HCT116 (cell line): ENCODE measurements around the gene VIPR2.

Experiments
- EGR1 ChIP-seq: IDR thresholded peaks from 2 replicates; pipeline ENCODE4 v1.6.1; 2012; ENCODE audit warnings: low read depth
- EZH2 ChIP-seq: fragments of 200-600 bp; sonication (generic); IDR thresholded peaks from 2 replicates; pipeline ENCODE4 v1.6.1; 2017; ENCODE audit warnings: antibody characterized with exemption, mixed run types
- JUND ChIP-seq: IDR thresholded peaks from 2 replicates; pipeline ENCODE4 v1.6.1; 2012
- POLR2A ChIP-seq: IDR thresholded peaks from 2 replicates; pipeline ENCODE4 v1.7.0; 2011; ENCODE audit warnings: borderline replicate concordance; ENCODE audit not compliant: insufficient read depth, insufficient read length; ENCODE audit errors: extremely low read depth
- REST ChIP-seq: IDR thresholded peaks from 2 replicates; pipeline ENCODE4 v1.6.1; 2012; ENCODE audit warnings: low read depth
- TF ChIP-seq, protein P1 (sequence below), 3 experiments: fragments of 200-600 bp in 1 of 3; sonication (generic) in 1 of 3; IDR thresholded peaks in 2 of 3; conservative IDR thresholded peaks in 1 of 3; 2 replicates each; pipeline ENCODE4 v1.5.1; 2012 to 2017; ENCODE audit warnings: low read depth in 2 of 3, low read length in 2 of 3, antibody characterized with exemption in 1 of 3, borderline replicate concordance in 1 of 3, control low read depth in 1 of 3, mild to moderate bottlenecking in 1 of 3, mixed read lengths in 1 of 3, mixed run types in 1 of 3, moderate library complexity in 1 of 3; ENCODE audit not compliant: insufficient read depth in 1 of 3

DNA sequence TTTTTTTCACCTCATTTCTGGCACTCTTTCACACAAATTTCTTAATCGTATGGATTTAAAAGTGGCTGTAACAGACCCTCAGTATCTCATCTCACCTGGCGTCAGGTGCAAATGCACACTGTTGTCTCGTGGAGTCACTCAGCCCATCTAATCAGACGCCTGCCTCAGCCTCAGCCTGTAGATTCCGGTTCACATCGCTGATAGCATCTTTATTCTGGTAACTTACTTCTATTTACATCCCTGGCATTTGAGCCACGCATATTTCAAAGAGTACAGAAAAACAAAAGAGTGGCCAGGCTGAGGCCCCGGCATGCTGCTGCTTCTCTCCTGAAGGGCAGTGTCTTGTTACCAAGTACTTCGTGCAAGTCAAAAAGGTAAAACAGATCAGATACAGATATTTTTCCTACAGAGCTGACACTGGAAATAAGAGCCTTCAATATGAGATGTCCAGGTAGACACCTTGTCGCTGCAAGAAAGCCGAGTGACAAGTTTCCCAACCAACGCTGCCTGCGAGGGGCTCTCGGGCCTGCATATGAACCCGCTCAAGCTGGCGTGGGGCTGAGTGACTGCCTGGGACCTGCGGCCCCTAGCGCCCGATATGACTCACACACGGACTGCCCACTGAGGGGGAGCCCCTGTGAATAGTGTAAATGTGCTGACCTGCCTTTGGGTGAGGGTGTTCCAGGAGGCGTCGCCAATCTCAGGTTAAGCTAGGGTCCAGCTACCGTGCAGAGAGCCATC, 4.3 kb downstream of the VIPR2 start:
- no peak for TF ChIP-seq EZH2
- TF ChIP-seq EGR1, result no peak
- TF ChIP-seq, protein P1, sequence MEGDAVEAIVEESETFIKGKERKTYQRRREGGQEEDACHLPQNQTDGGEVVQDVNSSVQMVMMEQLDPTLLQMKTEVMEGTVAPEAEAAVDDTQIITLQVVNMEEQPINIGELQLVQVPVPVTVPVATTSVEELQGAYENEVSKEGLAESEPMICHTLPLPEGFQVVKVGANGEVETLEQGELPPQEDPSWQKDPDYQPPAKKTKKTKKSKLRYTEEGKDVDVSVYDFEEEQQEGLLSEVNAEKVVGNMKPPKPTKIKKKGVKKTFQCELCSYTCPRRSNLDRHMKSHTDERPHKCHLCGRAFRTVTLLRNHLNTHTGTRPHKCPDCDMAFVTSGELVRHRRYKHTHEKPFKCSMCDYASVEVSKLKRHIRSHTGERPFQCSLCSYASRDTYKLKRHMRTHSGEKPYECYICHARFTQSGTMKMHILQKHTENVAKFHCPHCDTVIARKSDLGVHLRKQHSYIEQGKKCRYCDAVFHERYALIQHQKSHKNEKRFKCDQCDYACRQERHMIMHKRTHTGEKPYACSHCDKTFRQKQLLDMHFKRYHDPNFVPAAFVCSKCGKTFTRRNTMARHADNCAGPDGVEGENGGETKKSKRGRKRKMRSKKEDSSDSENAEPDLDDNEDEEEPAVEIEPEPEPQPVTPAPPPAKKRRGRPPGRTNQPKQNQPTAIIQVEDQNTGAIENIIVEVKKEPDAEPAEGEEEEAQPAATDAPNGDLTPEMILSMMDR (IDR thresholded peaks at IDR 0.05 in 2 of 3, conservative IDR thresholded peaks at IDR 0.05 in 1 of 3; ENCODE audit: borderline replicate concordance in 1 of 3, insufficient read depth in 1 of 3, low read depth in 2 of 3, low read length in 2 of 3), result no peak
- no peak for TF ChIP-seq POLR2A
- no peak for TF ChIP-seq REST
- no peak for TF ChIP-seq JUND
